Ovary (tissue), 3 donors: ENCODE results near the gene IDUA.

Experiments used
- CTCF ChIP-seq, 3 donors: fragments of 450-650 bp in 2 of 3; fragments of 200-600 bp in 1 of 3; IDR thresholded peaks; one replicate each; pipeline versions ENCODE4 v1.5.1 to v1.8.0; 2016 to 2022; ENCODE audit warnings: antibody characterized with exemption in 3 of 3, mild to moderate bottlenecking in 1 of 3
- EP300 ChIP-seq: sonication (generic); formaldehyde crosslinking; IDR thresholded peaks from one replicate; pipeline ENCODE4 v1.6.1; 2017; ENCODE audit warnings: antibody characterized with exemption
- POLR2A ChIP-seq: fragments of 450-650 bp; IDR thresholded peaks from one replicate; pipeline ENCODE4 v1.6.1; 2017; ENCODE audit warnings: antibody characterized with exemption, mild to moderate bottlenecking, moderate library complexity
- donor health status: DM: no; HTN: no; CAD: no.

GRCh38 chr4:956531-957230 is 30.2 kb upstream of the IDUA start:
- TF ChIP-seq CTCF (IDR thresholded peaks at IDR 0.05): no peak
- no peak for TF ChIP-seq POLR2A
- TF ChIP-seq EP300: no peak
